EL (cell line): Measurements from ENCODE around the gene COL19A1.
A peak's percentile ranks its signal among the peaks of the same experiment; 100 is the strongest.

Experiments
- DNase-seq: peaks from one replicate; pipeline ENCODE4 v3.0.0-alpha.2; 2016

COL19A1 gene

GRCh38 chr6:70133246-70133645, 266.9 kb downstream of the COL19A1 start:
- no peak for DNase-seq

- no peak for DNase-seq
These were observed 268.2 kb downstream of the COL19A1 start for GRCh38 chr6:70134542-70134941.

GRCh38 chr6:70135219-70136160, 269.1 kb downstream of the COL19A1 start:
- DNase-seq = no peak

GRCh38 chr6:70136996-70137395, 270.6 kb downstream of the COL19A1 start:
- DNase-seq = no peak

- no peak for DNase-seq
These were observed 274.1 kb downstream of the COL19A1 start for GRCh38 chr6:70140496-70140895.

DNA sequence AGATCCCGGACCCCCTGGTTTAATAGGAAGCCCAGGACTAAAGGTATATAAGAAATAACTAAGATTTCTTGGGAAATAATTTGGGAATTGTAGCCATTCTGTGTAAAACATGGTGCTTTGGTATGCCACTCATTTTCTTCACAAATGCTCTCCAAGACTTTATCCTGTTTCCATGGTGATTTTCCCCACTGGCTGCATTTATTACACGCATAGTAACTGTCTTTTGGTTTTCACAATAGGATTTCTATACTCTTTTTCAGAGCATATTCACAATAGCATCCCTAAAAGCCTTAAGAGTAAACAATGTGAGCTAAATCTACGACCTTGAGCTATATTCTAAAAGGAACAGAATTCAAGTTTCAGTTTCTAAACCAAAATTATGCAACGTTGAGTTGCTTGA, 275.7 kb downstream of the COL19A1 start:
- no peak for DNase-seq

DNA sequence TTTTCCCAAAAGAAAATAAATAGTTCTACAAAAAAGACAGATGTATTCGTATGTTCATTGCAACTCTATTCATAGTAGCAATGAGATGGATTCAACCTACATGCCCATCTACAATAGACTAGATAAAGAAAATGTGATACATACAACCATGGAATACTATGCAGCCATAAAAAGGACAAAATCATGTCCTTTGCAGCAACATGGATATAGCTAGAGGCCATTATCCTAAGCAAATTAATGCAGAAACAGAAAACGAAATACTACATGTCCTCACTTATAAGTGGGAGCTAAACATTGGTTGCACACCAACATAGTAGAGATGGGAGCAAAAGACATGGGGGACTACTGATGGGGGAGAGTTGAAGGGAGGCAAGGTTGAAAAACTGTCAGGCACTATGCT, 278.8 kb downstream of the COL19A1 start:
- DNase-seq = no peak

GRCh38 chr6:70149209-70149788, 282.9 kb downstream of the COL19A1 start:
- no peak for DNase-seq

DNA sequence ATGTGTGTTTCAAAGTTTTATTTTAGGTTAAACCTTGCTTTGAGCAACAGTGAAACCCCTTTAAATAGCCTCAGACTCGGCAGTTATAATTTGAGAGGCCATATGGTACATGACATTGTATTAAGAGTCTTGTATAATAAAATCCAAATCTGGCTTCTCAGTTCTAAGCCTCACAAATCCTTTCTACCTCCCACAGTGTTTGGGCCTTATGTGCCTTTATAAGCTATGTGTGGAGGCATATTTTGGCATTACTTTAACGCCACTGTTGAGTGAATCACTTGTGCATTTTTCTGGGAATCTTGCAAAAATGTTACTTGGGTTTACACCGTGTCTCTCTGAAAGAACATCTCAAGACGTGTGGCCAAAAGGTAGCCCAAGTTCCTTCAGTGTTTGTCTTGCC, 284.2 kb downstream of the COL19A1 start:
- no peak for DNase-seq

- no peak for DNase-seq
These were observed 285.3 kb downstream of the COL19A1 start for GRCh38 chr6:70151616-70152015.

DNA sequence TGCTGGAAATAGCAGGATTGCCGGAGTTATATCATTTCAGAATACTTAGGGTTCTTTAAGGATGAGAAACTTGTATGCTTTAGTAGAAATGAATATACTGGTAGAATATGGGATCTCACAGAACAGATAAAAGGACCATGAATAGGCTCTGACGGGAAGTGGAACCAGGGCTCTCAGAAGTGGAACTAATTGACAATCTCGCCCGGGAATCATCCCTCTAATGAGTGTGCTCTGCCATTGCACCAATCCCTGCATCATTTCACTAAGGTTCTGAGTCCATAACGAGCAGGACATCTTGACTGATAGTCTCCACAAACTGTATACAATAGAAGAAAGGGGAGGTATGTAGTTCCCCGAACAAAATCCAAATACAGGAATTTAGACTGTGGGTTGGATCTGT, 286.4 kb downstream of the COL19A1 start:
- no peak for DNase-seq

DNA sequence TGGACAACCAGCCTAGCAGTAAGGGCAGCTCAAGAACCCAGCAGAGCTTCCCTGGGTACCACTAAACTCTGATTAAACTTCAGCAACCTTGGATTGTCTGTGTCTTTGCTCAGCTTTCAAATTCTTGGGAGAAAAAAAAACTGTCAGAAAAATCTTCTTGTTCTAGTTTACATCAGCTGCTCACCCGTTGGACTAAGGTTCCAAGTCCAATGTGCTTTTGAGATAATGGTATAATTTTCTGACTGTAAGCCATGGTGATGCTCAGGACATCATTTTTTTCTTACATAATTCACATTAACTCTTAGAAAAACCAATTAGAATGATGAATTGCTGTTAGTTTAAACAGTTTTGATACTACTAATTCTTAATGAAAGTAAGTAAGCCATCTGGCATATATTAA, 290.7 kb downstream of the COL19A1 start:
- no peak for DNase-seq

DNA sequence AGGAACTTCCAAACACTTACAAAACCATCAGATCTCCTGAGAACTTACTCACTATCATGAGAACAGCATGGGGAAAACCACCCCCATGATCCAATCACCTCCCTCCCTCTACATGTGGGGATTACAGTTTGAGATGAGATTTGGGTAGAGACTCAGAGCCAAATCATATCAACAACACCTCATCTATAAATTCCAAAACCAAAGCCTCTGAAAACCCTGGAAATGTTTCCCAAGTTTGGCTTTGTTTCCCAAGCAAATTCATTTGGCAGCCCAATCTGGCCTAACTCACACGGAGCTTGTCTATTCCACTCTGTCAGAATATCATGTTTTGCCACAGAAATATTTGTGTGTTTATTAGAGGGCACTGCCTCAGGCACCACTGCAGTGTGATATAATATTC, 293.9 kb downstream of the COL19A1 start:
- DNase-seq = no peak

DNA sequence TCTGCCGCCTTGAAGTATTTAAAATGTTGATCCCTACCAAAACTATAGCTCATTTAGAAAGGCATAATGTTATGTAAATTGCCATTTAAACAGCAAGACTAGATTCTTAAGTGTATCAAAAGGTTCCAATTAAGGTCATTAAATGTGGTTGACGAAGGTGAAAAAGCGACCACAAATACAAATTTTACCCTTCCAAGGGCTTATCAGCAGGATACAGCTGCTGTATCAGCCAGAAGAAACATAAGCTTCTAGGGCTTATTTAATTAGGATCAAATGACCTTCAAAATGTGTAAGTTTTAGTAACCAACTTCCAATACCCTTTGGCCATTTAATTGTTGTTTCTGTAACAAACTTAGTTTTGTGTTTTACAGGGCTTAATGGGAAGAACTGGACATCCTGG, 296.6 kb downstream of the COL19A1 start:
- DNase-seq = no peak

- DNase-seq = no peak
These were observed 297.4 kb downstream of the COL19A1 start for GRCh38 chr6:70163795-70164194.

- no peak for DNase-seq
These were observed 298.2 kb downstream of the COL19A1 start for GRCh38 chr6:70164556-70164955.

GRCh38 chr6:70166088-70166958, 300.0 kb downstream of the COL19A1 start:
- peak; percentile 33 for DNase-seq

GRCh38 chr6:70168681-70169377, 302.5 kb downstream of the COL19A1 start:
- DNase-seq = no peak

GRCh38 chr6:70171236-70171635, 304.9 kb downstream of the COL19A1 start:
- no peak for DNase-seq

GRCh38 chr6:70172252-70172651, 305.9 kb downstream of the COL19A1 start:
- DNase-seq = no peak

GRCh38 chr6:70175770-70176169, 309.4 kb downstream of the COL19A1 start:
- no peak for DNase-seq

GRCh38 chr6:70176842-70177550, 310.6 kb downstream of the COL19A1 start:
- DNase-seq = no peak
